B cell (primary cell): ENCODE results near the gene SHISAL2A. TPM values are rescaled to one million over a fixed set of nuclear protein-coding genes. Genes with fewer than 3 reads are reported as not detected.

Experiments
- ATAC-seq: fragments of 200-7000 bp; cut with Tn5 transposase; one replicate; pipeline ENCODE4 v1.10.0; 2021; ENCODE audit warnings: low read depth, mild to moderate bottlenecking, moderate number of reproducible peaks, moderate library complexity
- CTCF ChIA-PET: fragments of 350-600 bp; sonication (Branson Sonifier 250); formaldehyde crosslinking; loops from one replicate; lab custom pipeline; 2021; ENCODE audit warnings: antibody characterized with exemption, inconsistent platforms; lab: Charles Lee
- POLR2A ChIA-PET: fragments of 350-600 bp; sonication (Branson Sonifier 250); formaldehyde crosslinking; loops from one replicate; lab custom pipeline; 2021; ENCODE audit warnings: antibody characterized with exemption; lab: Charles Lee
- DNase-seq: peaks from one replicate; pipeline ENCODE4 v3.0.0; 2013
- H2AFZ ChIP-seq: 2 replicates; pipeline ENCODE4 v1.6.1; 2012; ENCODE audit warnings: mild to moderate bottlenecking, low read depth, low read length; ENCODE audit not compliant: insufficient read depth, poor library complexity, severe bottlenecking
- H3K27ac ChIP-seq, 2 donors: 1 replicate in 1 of 2; 2 replicates in 1 of 2; pipeline ENCODE4 v1.5.1; 2012 to 2013; ENCODE audit warnings: low read length in 2 of 2, mild to moderate bottlenecking in 2 of 2, moderate library complexity in 1 of 2
- H3K27me3 ChIP-seq, 4 experiments: fragments of 200-600 bp in 1 of 4; sonication (generic) in 1 of 4; replicated peaks in 1 of 4; 1 replicate in 2 of 4; 2 replicates in 2 of 4; pipeline versions ENCODE4 v1.6.1 to v1.7.0; 2013 to 2016; ENCODE audit warnings: low read length in 3 of 4, mild to moderate bottlenecking in 2 of 4, mixed read lengths in 1 of 4, moderate library complexity in 1 of 4; ENCODE audit not compliant: insufficient read depth in 4 of 4, control insufficient read depth in 3 of 4; ENCODE audit errors: control extremely low read depth in 1 of 4
- H3K36me3 ChIP-seq, 2 experiments: replicated peaks in 1 of 2; 1 replicate in 1 of 2; 2 replicates in 1 of 2; pipeline versions ENCODE4 v1.6.1 to v1.7.1; 2013; ENCODE audit warnings: low read length in 1 of 2; ENCODE audit not compliant: insufficient read depth in 2 of 2, control insufficient read depth in 1 of 2; ENCODE audit errors: control extremely low read depth in 1 of 2, extremely low read depth in 1 of 2
- H3K4me1 ChIP-seq, 2 donors: fragments of 200-600 bp in 1 of 2; sonication (generic) in 1 of 2; 1 replicate in 1 of 2; 2 replicates in 1 of 2; pipeline versions ENCODE4 v1.5.1 to v1.6.1; 2013 to 2017; ENCODE audit warnings: low read length in 2 of 2; ENCODE audit not compliant: control insufficient read depth in 2 of 2, insufficient read depth in 2 of 2
- H3K4me2 ChIP-seq: replicated peaks from 2 replicates; pipeline ENCODE3; 2012; ENCODE audit warnings: mild to moderate bottlenecking, low read depth, low read length; ENCODE audit not compliant: poor library complexity, severe bottlenecking
- H3K4me3 ChIP-seq, 5 experiments: fragments of 200-600 bp in 1 of 5; sonication (generic) in 1 of 5; 1 replicate in 3 of 5; 2 replicates in 2 of 5; pipeline versions ENCODE4 v1.5.1 to v1.7.0; 2011 to 2016; ENCODE audit warnings: low read length in 4 of 5, mild to moderate bottlenecking in 4 of 5, low read depth in 2 of 5, control low read depth in 1 of 5, moderate library complexity in 1 of 5; ENCODE audit not compliant: insufficient read depth in 1 of 5; ENCODE audit errors: control extremely low read depth in 1 of 5, extremely low read depth in 1 of 5
- H3K79me2 ChIP-seq: fragments of 200-600 bp; sonication (generic); one replicate; pipeline ENCODE4 v1.6.0; 2016; ENCODE audit warnings: low read length; ENCODE audit not compliant: control insufficient read depth, insufficient read depth
- H3K9ac ChIP-seq: fragments of 200-600 bp; sonication (generic); 2 replicates; pipeline ENCODE4 v1.6.1; 2017; ENCODE audit warnings: mild to moderate bottlenecking, low read length, moderate library complexity
- H3K9me3 ChIP-seq, 3 donors: one replicate each; pipeline versions ENCODE4 v1.6.1 to v1.7.1; 2013; ENCODE audit warnings: low read length in 2 of 3; ENCODE audit not compliant: control insufficient read depth in 2 of 3, insufficient read depth in 1 of 3; ENCODE audit errors: control extremely low read depth in 1 of 3
- H4K20me1 ChIP-seq: 2 replicates; pipeline ENCODE4 v1.6.0; 2012; ENCODE audit warnings: mild to moderate bottlenecking, low read length; ENCODE audit not compliant: insufficient read depth, control insufficient read depth, poor library complexity, severe bottlenecking
- H3K27ac Mint-ChIP-seq: one replicate; pipeline ENCODE4 v1.8.0; 2021; ENCODE audit warnings: mixed read lengths
- H3K27me3 Mint-ChIP-seq: one replicate; pipeline ENCODE4 v1.8.0; 2021; ENCODE audit warnings: mixed read lengths
- H3K4me1 Mint-ChIP-seq: one replicate; pipeline ENCODE4 v1.8.0; 2021; ENCODE audit warnings: mixed read lengths
- H3K4me3 Mint-ChIP-seq: one replicate; pipeline ENCODE4 v1.8.0; 2021; ENCODE audit warnings: mixed read lengths
- H3K9me3 Mint-ChIP-seq: one replicate; pipeline ENCODE4 v1.8.0; 2022; ENCODE audit warnings: mixed read lengths; ENCODE audit not compliant: insufficient read depth
- CTCF ChIP-seq: fragments of 200-600 bp; IDR thresholded peaks from one replicate; pipeline ENCODE4 v1.8.0; 2022; ENCODE audit warnings: antibody characterized with exemption, mild to moderate bottlenecking
- EZH2 ChIP-seq: IDR thresholded peaks from 2 replicates; pipeline ENCODE4 v1.6.1; 2012; ENCODE audit warnings: borderline replicate concordance, low read depth, mild to moderate bottlenecking, moderate library complexity, low read length; ENCODE audit not compliant: insufficient read depth, poor library complexity, severe bottlenecking
- WGBS: methylation state at CpG from one replicate; pipeline ENCODE4 v1.1.5; 2013; ENCODE audit warnings: missing lambda C conversion rate; ENCODE audit not compliant: insufficient coverage; 5-methylcytosine and 5-hydroxymethylcytosine counted together
- intact Hi-C: fragments of 100-400 bp; cut with micrococcal nuclease; formaldehyde crosslinking; loops from one replicate; pipeline ENCODE4 v1.10.0; 2022
- polyA plus RNA-seq: library from polyadenylated mRNA; depleted of rRNA; stranded (reverse); fragments of >200 nt; gene quantifications from 2 replicates; pipeline ENCODE4 v1.2.3, GENCODE V29; 2012
- total RNA-seq, 2 donors: library from RNA; stranded (reverse); fragments of 120-200 nt in 1 of 2; gene quantifications; 1 replicate in 1 of 2; 2 replicates in 1 of 2; pipeline versions ENCODE4 v1.2.3 to v1.2.4, GENCODE V29; 2013 to 2022

The SHISAL2A gene
- total and polyA plus RNA-seq, 2 donors (not counting 1 experiment from before 2014, with no cell fraction given): 63.3 to 91.0 TPM

DNA sequence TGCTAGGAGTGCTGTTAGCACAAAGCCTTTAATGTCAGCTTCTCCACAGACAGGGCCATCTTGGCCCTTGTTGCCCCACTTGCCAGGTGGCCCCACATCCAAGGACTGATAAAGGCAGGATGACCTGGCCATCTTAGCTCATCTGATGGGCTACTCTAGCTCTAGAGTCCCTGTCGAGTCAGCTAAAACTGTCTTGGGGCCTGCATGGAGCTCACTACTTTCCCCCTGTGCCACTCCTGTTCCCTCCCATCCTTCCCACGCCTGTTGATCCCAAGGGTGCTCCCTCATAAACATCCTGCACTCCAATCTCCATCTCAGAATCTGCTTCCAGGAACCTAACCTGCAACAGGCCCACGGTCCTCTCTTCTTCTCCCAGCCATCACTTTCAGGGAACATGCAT, 31.4 kb upstream of the SHISAL2A start:
- Histone ChIP-seq H3K9me3 (no peaks in the 10 kb centered on the region), H3K9ac (peak overlapping the region; percentile 84), H4K20me1 (no peaks in the 10 kb centered on the region), H3K79me2 (peaks cover 53% of the 10 kb centered on the region), H3K4me2 (peak overlapping the region; percentile 93), H3K4me3 (peak overlapping the region in 4 of 5 experiments; percentile 47 to 70 (median 68)), H3K27ac (peak overlapping the region in 1 of 2 donors; percentile 76), H3K27me3 (no peaks in the 10 kb centered on the region), H3K36me3 (peaks cover 0 to 3% of the 10 kb centered on the region in 2 experiments), H3K4me1 (peaks cover 34 to 46% of the 10 kb centered on the region in 2 donors), H2AFZ (peak overlapping the region; percentile 94)
- no peaks in the 10 kb centered on the region for H3K9me3 Mint-ChIP-seq
- H3K27me3 Mint-ChIP-seq: no peaks in the 10 kb centered on the region
- 77% methylated on average over 3 of the region's 3 CpGs for WGBS
- TF ChIP-seq CTCF (no peak), EZH2 (no peak)
- CTCF ChIA-PET: interaction anchor here (0.6 to 1.3 kb wide), 4 partner anchors 9 to 85 kb away, joined by 3 to 4 read pairs (median 3); partner anchors contain the start of gene SHISAL2A
- H3K4me3 Mint-ChIP-seq: peak overlapping the region; percentile 88
- DNase-seq (peak; percentile 11), ATAC-seq (no peak)
- peak overlapping the region; percentile 93 for H3K27ac Mint-ChIP-seq
- H3K4me1 Mint-ChIP-seq: peaks cover 47% of the 10 kb centered on the region
- POLR2A ChIA-PET: interaction anchor here (0.8 to 2.3 kb wide), 4 partner anchors 8 to 232 kb away, joined by 3 to 16 read pairs (median 6); partner anchors contain the start of gene TUT4
- intact Hi-C loops: loop anchor here (5.0 kb wide), 2 partner anchors 66 to 86 kb away; no protein-coding TSS in a partner anchor
